ENCODE data around the gene PXYLP1. TPM values are rescaled to one million over a fixed set of nuclear protein-coding genes. Genes with fewer than 3 reads are reported as not detected.

PXYLP1 gene
- total and polyA plus RNA-seq, 9 of the 15 experiments (the other 6 are each of a cell fraction or from before 2014, with no cell fraction given): 0.80 to 2.9 (median 1.3) TPM

DNA sequence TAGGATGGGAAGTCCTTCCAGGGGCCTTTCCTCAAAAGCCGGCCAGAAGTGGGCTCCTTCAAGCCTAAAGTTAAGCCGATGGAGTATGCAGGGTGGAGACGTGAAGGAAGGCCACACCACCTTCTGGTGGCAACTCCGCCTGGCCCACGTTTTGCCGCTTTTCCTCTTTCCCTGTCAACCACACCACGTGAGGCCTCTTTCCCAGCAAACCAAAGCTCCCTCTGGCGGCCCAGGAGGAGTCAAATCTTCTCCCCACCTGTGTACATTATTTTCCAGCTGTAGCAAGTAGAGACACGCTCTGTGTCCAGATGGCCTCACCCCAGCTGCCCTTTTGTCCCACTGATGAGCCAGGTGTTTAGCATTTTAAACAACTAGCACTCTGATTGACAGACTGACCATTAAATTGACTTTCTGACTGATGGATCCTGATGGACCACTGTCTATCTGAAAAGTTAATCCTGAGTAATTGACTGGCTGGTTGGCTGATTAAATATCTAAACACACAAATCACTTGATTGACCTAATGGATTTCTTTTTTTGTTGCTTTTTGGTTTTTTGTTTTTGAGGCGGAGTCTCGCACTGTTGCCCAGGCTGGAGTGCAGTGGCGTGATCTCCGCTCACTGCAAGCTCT lies 77.1 kb downstream of the PXYLP1 start (continued):
- no peak for TF ChIP-seq ZNF347 (CRISPR knock-in tag; IDR thresholded peaks at IDR 0.05; ENCODE audit: low read depth)
- TF ChIP-seq, protein P1, sequence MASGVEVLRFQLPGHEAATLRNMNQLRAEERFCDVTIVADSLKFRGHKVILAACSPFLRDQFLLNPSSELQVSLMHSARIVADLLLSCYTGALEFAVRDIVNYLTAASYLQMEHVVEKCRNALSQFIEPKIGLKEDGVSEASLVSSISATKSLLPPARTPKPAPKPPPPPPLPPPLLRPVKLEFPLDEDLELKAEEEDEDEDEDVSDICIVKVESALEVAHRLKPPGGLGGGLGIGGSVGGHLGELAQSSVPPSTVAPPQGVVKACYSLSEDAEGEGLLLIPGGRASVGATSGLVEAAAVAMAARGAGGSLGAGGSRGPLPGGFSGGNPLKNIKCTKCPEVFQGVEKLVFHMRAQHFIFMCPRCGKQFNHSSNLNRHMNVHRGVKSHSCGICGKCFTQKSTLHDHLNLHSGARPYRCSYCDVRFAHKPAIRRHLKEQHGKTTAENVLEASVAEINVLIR (CRISPR knock-in tag; IDR thresholded peaks at IDR 0.05): no peak
- TF ChIP-seq, protein P2, sequence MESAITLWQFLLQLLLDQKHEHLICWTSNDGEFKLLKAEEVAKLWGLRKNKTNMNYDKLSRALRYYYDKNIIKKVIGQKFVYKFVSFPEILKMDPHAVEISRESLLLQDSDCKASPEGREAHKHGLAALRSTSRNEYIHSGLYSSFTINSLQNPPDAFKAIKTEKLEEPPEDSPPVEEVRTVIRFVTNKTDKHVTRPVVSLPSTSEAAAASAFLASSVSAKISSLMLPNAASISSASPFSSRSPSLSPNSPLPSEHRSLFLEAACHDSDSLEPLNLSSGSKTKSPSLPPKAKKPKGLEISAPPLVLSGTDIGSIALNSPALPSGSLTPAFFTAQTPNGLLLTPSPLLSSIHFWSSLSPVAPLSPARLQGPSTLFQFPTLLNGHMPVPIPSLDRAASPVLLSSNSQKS (CRISPR knock-in tag; IDR thresholded peaks at IDR 0.05): no peak
- TF ChIP-seq, protein P3, sequence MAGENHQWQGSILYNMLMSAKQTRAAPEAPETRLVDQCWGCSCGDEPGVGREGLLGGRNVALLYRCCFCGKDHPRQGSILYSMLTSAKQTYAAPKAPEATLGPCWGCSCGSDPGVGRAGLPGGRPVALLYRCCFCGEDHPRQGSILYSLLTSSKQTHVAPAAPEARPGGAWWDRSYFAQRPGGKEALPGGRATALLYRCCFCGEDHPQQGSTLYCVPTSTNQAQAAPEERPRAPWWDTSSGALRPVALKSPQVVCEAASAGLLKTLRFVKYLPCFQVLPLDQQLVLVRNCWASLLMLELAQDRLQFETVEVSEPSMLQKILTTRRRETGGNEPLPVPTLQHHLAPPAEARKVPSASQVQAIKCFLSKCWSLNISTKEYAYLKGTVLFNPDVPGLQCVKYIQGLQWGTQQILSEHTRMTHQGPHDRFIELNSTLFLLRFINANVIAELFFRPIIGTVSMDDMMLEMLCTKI (IDR thresholded peaks at IDR 0.05; ENCODE audit: partially characterized antibody): no peak
- TF ChIP-seq SMARCB1 (IDR thresholded peaks at IDR 0.05; ENCODE audit: insufficient read length, low read depth): no peak
- TF ChIP-seq NR2C2 (CRISPR knock-in tag; IDR thresholded peaks at IDR 0.05): no peak
- TF ChIP-seq NR2C2 (tag; IDR thresholded peaks at IDR 0.05): no peak
- TF ChIP-seq MEF2A (IDR thresholded peaks at IDR 0.05; ENCODE audit: control insufficient read depth, low read depth, low read length): no peak
- no peak for TF ChIP-seq HMGN3 (IDR thresholded peaks at IDR 0.05; ENCODE audit: borderline replicate concordance, extremely low read depth, insufficient read length, low read depth, low read length)
- TF ChIP-seq, protein P4, sequence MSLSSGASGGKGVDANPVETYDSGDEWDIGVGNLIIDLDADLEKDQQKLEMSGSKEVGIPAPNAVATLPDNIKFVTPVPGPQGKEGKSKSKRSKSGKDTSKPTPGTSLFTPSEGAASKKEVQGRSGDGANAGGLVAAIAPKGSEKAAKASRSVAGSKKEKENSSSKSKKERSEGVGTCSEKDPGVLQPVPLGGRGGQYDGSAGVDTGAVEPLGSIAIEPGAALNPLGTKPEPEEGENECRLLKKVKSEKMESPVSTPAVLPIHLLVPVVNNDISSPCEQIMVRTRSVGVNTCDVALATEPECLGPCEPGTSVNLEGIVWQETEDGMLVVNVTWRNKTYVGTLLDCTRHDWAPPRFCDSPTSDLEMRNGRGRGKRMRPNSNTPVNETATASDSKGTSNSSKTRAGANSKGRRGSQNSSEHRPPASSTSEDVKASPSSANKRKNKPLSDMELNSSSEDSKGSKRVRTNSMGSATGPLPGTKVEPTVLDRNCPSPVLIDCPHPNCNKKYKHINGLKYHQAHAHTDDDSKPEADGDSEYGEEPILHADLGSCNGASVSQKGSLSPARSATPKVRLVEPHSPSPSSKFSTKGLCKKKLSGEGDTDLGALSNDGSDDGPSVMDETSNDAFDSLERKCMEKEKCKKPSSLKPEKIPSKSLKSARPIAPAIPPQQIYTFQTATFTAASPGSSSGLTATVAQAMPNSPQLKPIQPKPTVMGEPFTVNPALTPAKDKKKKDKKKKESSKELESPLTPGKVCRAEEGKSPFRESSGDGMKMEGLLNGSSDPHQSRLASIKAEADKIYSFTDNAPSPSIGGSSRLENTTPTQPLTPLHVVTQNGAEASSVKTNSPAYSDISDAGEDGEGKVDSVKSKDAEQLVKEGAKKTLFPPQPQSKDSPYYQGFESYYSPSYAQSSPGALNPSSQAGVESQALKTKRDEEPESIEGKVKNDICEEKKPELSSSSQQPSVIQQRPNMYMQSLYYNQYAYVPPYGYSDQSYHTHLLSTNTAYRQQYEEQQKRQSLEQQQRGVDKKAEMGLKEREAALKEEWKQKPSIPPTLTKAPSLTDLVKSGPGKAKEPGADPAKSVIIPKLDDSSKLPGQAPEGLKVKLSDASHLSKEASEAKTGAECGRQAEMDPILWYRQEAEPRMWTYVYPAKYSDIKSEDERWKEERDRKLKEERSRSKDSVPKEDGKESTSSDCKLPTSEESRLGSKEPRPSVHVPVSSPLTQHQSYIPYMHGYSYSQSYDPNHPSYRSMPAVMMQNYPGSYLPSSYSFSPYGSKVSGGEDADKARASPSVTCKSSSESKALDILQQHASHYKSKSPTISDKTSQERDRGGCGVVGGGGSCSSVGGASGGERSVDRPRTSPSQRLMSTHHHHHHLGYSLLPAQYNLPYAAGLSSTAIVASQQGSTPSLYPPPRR (CRISPR knock-in tag; IDR thresholded peaks at IDR 0.05; ENCODE audit: borderline replicate concordance): no peak
- no peak for TF ChIP-seq MED1 (CRISPR knock-in tag; IDR thresholded peaks at IDR 0.05; ENCODE audit: borderline replicate concordance)
- TF ChIP-seq BACH1 (tag; IDR thresholded peaks at IDR 0.05): no peak
- TF ChIP-seq ZKSCAN1 (IDR thresholded peaks at IDR 0.05; ENCODE audit: low read depth, low read length): no peak
- no peak for TF ChIP-seq CEBPG (CRISPR knock-in tag; IDR thresholded peaks at IDR 0.05)
- TF ChIP-seq CEBPG (tag; conservative IDR thresholded peaks at IDR 0.05 in 1 of 2, IDR thresholded peaks at IDR 0.05 in 1 of 2): no peak
- TF ChIP-seq, protein P5, sequence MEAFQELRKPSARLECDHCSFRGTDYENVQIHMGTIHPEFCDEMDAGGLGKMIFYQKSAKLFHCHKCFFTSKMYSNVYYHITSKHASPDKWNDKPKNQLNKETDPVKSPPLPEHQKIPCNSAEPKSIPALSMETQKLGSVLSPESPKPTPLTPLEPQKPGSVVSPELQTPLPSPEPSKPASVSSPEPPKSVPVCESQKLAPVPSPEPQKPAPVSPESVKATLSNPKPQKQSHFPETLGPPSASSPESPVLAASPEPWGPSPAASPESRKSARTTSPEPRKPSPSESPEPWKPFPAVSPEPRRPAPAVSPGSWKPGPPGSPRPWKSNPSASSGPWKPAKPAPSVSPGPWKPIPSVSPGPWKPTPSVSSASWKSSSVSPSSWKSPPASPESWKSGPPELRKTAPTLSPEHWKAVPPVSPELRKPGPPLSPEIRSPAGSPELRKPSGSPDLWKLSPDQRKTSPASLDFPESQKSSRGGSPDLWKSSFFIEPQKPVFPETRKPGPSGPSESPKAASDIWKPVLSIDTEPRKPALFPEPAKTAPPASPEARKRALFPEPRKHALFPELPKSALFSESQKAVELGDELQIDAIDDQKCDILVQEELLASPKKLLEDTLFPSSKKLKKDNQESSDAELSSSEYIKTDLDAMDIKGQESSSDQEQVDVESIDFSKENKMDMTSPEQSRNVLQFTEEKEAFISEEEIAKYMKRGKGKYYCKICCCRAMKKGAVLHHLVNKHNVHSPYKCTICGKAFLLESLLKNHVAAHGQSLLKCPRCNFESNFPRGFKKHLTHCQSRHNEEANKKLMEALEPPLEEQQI (IDR thresholded peaks at IDR 0.05): no peak
- TF ChIP-seq NBN (IDR thresholded peaks at IDR 0.05; ENCODE audit: low read depth): no peak; the same call in 1 of the 2 replicates

Data from K562 (cell line).